GM21723 (cell line): ENCODE data around the gene ZHX3.
"Not testable (repeated sequence)": the region's sequence is repeated elsewhere in the genome, so short reads cannot be mapped to it uniquely, and the experiment has no call there.

Source experiments
- ATAC-seq: cut with Tn5 transposase; IDR thresholded peaks from one replicate; pipeline ENCODE4 v1.9.1; 2021; ENCODE audit warnings: mild to moderate bottlenecking, moderate library complexity; ENCODE audit not compliant: unreplicated experiment

The ZHX3 gene

GRCh38 chr20:41334443-41335421 lies 17.2 kb upstream of the ZHX3 start:
- no peak for ATAC-seq

DNA sequence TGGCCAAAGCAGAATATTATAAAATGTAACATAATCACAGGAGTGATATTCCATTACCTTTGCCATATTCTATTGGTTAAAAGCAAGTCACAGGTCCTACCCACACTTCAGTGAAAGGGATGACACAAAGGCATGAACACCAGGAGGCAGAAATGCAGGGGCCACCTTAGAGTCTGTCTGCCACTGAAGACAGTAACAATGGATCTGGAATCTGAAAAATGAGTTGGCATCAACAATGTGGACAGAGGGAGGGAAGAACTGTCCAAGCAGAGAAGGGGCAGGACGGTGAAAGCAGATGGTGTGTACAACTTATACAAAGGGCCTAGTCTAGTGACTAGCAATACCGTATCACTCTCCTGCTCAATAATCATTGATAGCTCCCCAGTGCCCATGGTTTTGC lies 16.5 kb upstream of the ZHX3 start:
- ATAC-seq, result no peak

DNA sequence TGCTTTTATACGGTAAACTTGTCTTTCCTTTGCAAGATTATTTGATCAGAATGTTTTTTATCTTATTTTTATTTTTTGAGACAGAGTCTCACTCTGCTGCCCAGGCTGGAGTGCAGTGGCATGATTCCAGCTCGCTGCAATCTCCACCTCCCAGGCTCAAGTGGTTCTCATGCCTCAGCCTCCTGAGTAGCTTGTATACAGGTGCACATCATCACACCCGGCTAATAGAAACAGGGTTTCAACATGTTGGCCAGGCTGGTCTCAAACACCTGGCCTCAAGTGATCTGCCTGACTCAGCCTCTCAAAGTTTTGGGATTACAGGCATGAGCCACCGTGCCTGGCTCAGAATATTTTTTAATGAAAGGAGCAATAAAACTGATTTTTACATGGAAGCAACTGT lies 14.2 kb upstream of the ZHX3 start:
- ATAC-seq, result no peak

DNA sequence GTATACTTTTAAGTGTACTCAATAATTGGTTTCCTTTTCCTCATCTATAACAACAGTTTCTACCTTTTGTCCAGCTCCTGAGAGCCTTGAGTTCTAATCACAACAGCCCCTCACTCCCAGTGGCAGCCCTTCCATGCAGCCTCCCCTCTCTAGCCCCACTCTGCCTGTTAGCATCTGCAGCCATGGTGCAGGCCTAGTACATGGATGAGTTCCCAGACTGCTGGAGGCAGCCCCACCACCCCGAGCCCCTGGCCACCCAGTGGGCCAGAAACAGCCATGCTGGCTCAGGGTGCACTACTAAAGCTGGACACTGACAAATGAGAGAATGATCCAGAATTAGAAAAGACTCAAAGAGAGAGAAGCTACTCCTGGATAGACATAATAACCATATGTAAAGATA lies 13.4 kb upstream of the ZHX3 start:
- ATAC-seq, result no peak

- no peak for ATAC-seq
Measured at GRCh38 chr20:41330343-41330720, 12.8 kb upstream of the ZHX3 start.

GRCh38 chr20:41329435-41330342 lies 12.2 kb upstream of the ZHX3 start:
- peak; percentile 80 for ATAC-seq

GRCh38 chr20:41327178-41327577 lies 9.6 kb upstream of the ZHX3 start:
- ATAC-seq, result no peak

DNA sequence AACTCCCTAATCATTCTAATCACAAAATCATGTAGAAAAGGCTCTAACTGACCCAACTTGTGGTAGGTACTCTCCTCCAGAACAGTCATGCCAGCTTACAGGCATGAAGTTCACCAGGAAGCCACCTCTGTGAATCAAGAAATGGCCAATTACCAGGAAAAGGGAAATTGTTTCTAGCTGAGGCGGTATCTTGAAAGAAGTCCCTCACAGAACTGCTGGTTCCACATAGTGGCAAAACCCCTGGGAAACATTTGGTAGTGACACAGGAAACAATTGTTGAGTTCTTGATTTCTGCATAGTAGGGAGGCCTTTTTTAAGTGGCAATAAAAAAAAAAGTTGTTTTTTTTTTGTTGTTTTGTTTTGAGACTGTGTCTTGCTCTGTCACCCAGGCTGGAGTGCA lies 3.4 kb upstream of the ZHX3 start:
- ATAC-seq, result no peak

- no peak for ATAC-seq
Measured at GRCh38 chr20:41320441-41320840, 2.9 kb upstream of the ZHX3 start.

DNA sequence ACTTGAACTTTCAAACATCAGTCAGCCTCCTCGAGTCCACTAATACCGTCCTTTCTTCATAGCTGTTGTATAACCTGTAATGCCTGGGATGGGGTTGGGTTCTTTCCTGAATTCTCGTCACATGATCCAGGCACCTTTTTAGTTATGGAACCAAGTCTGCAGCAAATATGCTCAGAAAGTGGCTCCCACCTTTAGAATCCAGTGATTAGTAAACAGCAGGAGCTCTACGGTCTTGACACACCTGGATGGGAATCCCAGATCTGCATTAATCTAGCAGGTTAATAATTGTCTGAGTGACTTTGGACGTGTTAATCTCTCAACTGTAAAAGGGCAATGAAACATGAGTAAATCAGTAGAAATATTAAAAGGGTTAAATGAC lies 729 bp upstream of the ZHX3 start:
- ATAC-seq, result no peak

GRCh38 chr20:41316602-41317545 lies 657 bp downstream of the ZHX3 start:
- ATAC-seq, result peak; percentile 73

- ATAC-seq, result no peak
Measured at GRCh38 chr20:41316051-41316450, 1.5 kb downstream of the ZHX3 start.

DNA sequence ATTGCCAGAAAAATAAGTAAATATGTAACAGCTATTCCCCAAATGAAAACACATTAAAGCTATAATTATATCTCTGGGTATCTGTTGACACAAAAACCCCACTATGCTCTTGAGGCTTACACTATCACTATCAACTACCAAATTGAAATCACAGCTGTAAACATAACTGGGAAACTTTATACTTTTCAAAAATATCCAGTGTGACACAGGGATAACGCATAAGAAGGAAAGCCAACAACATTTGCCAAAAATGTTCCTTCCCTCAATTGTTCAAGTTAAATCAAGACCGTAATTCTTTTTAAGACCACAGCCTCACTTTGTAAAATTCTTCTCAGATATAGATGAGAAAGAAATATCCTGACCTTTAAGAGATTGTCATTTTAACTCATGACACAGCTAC lies 3.1 kb downstream of the ZHX3 start:
- ATAC-seq, result no peak

- not testable (repeated sequence) for ATAC-seq
Measured at GRCh38 chr20:41312009-41312408, 5.5 kb downstream of the ZHX3 start.

- ATAC-seq, result no peak
Measured at GRCh38 chr20:41309817-41310216, 7.7 kb downstream of the ZHX3 start.

- ATAC-seq, result no peak
Measured at GRCh38 chr20:41308726-41309413, 8.7 kb downstream of the ZHX3 start.

GRCh38 chr20:41308290-41308711 lies 9.2 kb downstream of the ZHX3 start:
- no peak for ATAC-seq

DNA sequence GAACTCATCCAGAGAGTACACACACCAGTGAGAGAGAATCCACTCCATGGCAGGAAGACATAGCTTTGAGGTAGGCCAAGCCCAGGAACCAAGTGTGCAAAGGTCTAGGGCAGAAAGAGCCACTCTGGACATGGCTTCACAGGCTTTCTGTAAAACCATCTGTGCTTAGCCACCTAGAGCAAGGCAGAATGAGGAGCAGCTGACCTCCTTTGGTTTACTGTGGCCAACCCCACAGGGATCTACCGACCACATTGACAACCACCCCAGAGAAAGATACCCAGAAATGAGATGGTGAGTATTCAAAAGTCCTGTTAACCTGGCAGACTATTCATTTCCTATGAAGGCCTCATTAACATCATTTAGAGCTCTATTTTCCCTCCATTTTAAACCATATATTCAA lies 10.5 kb downstream of the ZHX3 start:
- ATAC-seq, result no peak

- ATAC-seq, result peak; percentile 91
Measured at GRCh38 chr20:41306061-41306727, 11.3 kb downstream of the ZHX3 start.
